Natural killer cell treated with Interleukin-12 subunit alpha and Interleukin-12 subunit beta and Interleukin-15 and Interleukin-18, amount 100 ng/mL, for 72 hours (primary cell): ENCODE data around the gene MLX. TPM values are rescaled to one million over a fixed set of nuclear protein-coding genes. Genes with fewer than 3 reads are reported as not detected.
"Not testable (repeated sequence)": the region's sequence is repeated elsewhere in the genome, so short reads cannot be mapped to it uniquely, and the experiment has no call there.

Experiments used
- ATAC-seq, 2 donors: fragments of 150-1000 bp; cut with Tn5 transposase in 1 of 2; sonication (Bioruptor Pico), chemical (Tn5 transposase) in 1 of 2; 2 replicates each; pipeline ENCODE4 v1.10.0; 2021
- DNase-seq: peaks from one replicate; pipeline ENCODE4 v3.0.0; 2022; ENCODE audit warnings: low spot score
- H3K27ac Mint-ChIP-seq, 2 donors: 1 replicate in 1 of 2; 2 replicates in 1 of 2; pipeline ENCODE4 v1.8.0; 2022; ENCODE audit warnings: mixed read lengths in 2 of 2, mild to moderate bottlenecking in 1 of 2, moderate library complexity in 1 of 2
- H3K27me3 Mint-ChIP-seq, 2 donors: 1 replicate in 1 of 2; 2 replicates in 1 of 2; pipeline ENCODE4 v1.8.0; 2022; ENCODE audit warnings: mixed read lengths in 2 of 2
- H3K36me3 Mint-ChIP-seq: one replicate; pipeline ENCODE4 v1.8.0; 2022; ENCODE audit warnings: mixed read lengths
- H3K4me1 Mint-ChIP-seq, 2 donors: 1 replicate in 1 of 2; 2 replicates in 1 of 2; pipeline ENCODE4 v1.8.0; 2022; ENCODE audit warnings: low read depth in 2 of 2, mixed read lengths in 2 of 2, mild to moderate bottlenecking in 1 of 2
- H3K4me3 Mint-ChIP-seq: one replicate; pipeline ENCODE4 v1.8.0; 2022; ENCODE audit warnings: mixed read lengths
- H3K9me3 Mint-ChIP-seq: 2 replicates; pipeline ENCODE4 v1.8.0; 2022; ENCODE audit warnings: mixed read lengths
- total RNA-seq, 2 donors: library from RNA; stranded (reverse); gene quantifications; one replicate each; pipeline ENCODE4 v1.2.3, GENCODE V29; 2022

The MLX gene
- total RNA-seq, 2 donors from 2014 or later = 66.8 to 68.4 TPM

DNA sequence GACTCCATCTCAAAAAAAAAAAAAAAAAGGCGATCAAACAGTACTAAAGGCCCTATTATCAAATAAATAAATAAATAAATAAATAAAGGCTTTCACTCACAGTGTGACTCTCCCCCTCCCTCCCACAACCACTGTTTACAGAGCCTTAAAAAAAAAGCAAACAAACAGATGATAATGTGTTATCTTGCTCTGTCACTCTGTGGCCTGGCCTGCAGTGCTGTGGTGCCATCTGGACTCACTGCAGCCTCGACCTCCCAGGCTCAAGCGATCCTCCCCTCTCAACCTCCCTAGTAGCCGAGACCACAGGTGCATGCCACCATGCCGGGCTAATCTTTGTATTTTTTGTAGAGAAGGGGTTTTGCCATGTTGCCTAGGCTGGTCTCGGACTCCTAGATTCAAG lies 39.0 kb upstream of the MLX start:
- Mint-ChIP-seq H3K27ac (no peak overlapping the region), H3K9me3 (no peaks in the 10 kb centered on the region), H3K4me3 (no peak overlapping the region), H3K27me3 (peaks cover 3 to 5% of the 10 kb centered on the region in 2 donors), H3K4me1 (peaks cover 37 to 49% of the 10 kb centered on the region in 2 donors), H3K36me3 (no peaks in the 10 kb centered on the region)
- DNase-seq (no peak), ATAC-seq (no peak)

GRCh38 chr17:42529061-42529460 lies 37.8 kb upstream of the MLX start:
- Mint-ChIP-seq H3K27ac (no peak overlapping the region), H3K27me3 (peaks cover 3 to 5% of the 10 kb centered on the region in 2 donors), H3K4me1 (peaks cover 40 to 46% of the 10 kb centered on the region in 2 donors), H3K4me3 (no peak overlapping the region), H3K9me3 (no peaks in the 10 kb centered on the region), H3K36me3 (no peaks in the 10 kb centered on the region)
- DNase-seq = no peak
- no peak for ATAC-seq

- peaks cover 37 to 44% of the 10 kb centered on the region in 2 donors for H3K4me1 Mint-ChIP-seq
- H3K9me3 Mint-ChIP-seq = no peaks in the 10 kb centered on the region
- DNase-seq = no peak
- peak overlapping the region in 1 of 2 donors; percentile 62 for H3K27ac Mint-ChIP-seq
- no peaks in the 10 kb centered on the region for H3K36me3 Mint-ChIP-seq
- peak overlapping the region; percentile 79 for H3K4me3 Mint-ChIP-seq
- no peak for ATAC-seq
- H3K27me3 Mint-ChIP-seq = no peaks in the 10 kb centered on the region
These were observed 35.9 kb upstream of the MLX start for GRCh38 chr17:42530952-42531454.

DNA sequence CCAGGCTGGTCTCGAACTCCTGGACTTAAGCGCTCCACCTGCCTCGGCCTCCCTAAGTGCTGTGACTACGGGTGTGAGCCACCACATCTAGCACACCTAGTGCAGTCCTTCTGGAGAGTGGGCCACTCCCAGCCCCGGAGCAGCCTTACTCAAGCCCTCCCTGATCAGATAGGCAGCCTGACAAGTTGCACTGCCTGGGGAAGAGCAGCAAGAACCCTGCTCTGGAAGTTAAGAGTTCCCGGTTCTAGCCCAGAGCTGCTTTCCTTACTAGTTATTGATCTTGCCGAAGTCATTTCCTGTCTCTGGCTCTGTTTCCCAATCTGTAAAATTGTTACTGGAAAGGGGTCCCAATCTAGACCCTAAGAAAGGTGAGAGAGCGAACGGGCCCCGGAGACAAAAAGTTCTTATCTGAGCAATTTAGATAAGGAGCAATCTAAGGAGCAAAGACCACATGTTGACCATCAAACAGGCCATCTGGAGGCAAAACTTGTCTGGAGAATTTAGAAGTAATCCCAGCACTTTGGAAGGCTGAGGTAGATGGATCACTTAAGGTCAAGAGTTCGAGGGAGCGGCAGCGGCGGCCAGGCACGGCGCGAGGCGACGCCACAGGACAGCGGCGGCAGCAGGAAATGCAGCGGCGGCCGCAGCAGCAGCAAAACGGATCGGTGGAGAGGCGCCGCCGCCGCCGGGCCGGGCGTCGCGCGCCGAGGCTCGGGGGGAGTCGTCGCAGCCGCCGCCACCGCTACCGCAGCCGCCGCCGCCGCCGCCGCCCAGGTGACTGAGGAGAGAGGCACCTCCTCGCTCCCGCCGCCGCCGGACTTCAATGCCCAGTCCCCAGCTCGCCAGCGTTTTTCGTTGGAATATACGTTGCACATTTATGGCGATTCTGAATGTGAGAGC lies 35.2 kb upstream of the MLX start:
- Mint-ChIP-seq H3K9me3 (no peaks in the 10 kb centered on the region), H3K27ac (peak overlapping the region; percentile 62 to 78), H3K4me3 (peak overlapping the region; percentile 79), H3K4me1 (peaks cover 37 to 48% of the 10 kb centered on the region in 2 donors), H3K27me3 (no peaks in the 10 kb centered on the region), H3K36me3 (no peaks in the 10 kb centered on the region)
- ATAC-seq = peak; percentile 32 to 43
- peak; percentile 76 for DNase-seq

GRCh38 chr17:42535155-42536047 lies 31.5 kb upstream of the MLX start:
- Mint-ChIP-seq H3K27ac (peak overlapping the region; percentile 68 to 83), H3K4me1 (peaks cover 34 to 39% of the 10 kb centered on the region in 2 donors), H3K4me3 (peak overlapping the region; percentile 88), H3K9me3 (no peaks in the 10 kb centered on the region), H3K27me3 (no peaks in the 10 kb centered on the region), H3K36me3 (no peaks in the 10 kb centered on the region)
- no peak for DNase-seq
- peak in 1 of 2 donors; percentile 0 for ATAC-seq

DNA sequence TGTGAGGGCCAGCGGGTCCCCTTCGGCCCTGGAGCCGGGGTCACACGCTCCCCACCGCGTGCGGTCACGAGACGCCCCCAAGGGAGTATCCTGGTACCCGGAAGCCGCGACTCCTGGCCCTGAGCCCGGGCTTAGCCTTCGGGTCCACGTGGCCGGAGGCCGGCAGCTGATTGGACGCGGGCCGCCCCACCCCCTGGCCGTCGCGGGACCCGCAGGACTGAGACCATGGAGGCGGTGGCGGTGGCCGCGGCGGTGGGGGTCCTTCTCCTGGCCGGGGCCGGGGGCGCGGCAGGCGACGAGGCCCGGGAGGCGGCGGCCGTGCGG lies 30.9 kb upstream of the MLX start, which contains the start of gene NAGLU:
Gene NAGLU (plus strand): TSS at position 194 of the 324 bp plus-strand sequence. CDS start 32 bp downstream, at position 226.
- H3K27ac Mint-ChIP-seq = peak within 1 kb of the TSS; percentile 68 to 83
- ATAC-seq = peak; percentile 96
- peaks cover 33 to 35% of the 10 kb centered on the region in 2 donors for H3K4me1 Mint-ChIP-seq

DNA sequence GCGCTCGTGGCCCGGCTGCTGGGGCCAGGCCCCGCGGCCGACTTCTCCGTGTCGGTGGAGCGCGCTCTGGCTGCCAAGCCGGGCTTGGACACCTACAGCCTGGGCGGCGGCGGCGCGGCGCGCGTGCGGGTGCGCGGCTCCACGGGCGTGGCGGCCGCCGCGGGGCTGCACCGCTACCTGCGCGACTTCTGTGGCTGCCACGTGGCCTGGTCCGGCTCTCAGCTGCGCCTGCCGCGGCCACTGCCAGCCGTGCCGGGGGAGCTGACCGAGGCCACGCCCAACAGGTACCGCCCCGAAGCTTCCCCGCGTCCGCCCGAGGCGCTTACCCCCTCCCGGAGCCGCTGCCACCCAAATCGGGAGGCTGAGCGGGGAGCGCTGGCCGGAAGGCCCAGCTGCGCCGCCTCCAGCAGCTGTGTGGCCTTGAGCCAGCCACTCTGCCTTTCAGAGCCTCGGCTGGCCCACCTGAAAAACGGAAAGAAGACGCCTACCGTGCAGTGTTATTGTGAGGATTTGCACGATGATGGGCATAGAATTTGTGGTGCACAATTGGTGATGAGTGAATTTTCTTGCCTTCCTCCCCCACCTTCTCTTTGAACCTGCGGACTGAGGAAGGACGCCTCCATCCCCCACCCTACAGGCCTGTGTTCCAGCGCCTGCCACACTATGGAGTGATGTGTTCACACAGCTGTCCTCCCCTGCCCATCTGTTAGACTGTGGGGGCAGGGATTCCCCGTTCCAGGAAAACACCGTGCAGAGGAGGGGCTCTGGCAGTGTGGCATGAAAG lies 30.3 kb upstream of the MLX start:
- Mint-ChIP-seq H3K27ac (peak overlapping the region; percentile 60 to 82), H3K9me3 (no peaks in the 10 kb centered on the region), H3K4me3 (peak overlapping the region; percentile 88), H3K36me3 (no peaks in the 10 kb centered on the region), H3K4me1 (peaks cover 31 to 35% of the 10 kb centered on the region in 2 donors), H3K27me3 (no peaks in the 10 kb centered on the region)
- ATAC-seq (peak; percentile 86 to 90), DNase-seq (peak; percentile 93)

More for the DNA sequence above, 30.9 kb upstream of the MLX start, which contains the start of gene NAGLU:
- no peaks in the 10 kb centered on the region for H3K9me3 Mint-ChIP-seq
- H3K36me3 Mint-ChIP-seq = no peaks in the 10 kb centered on the region
- H3K27me3 Mint-ChIP-seq = no peaks in the 10 kb centered on the region
- H3K4me3 Mint-ChIP-seq = peak within 1 kb of the TSS; percentile 88
- DNase-seq = peak; percentile 94

DNA sequence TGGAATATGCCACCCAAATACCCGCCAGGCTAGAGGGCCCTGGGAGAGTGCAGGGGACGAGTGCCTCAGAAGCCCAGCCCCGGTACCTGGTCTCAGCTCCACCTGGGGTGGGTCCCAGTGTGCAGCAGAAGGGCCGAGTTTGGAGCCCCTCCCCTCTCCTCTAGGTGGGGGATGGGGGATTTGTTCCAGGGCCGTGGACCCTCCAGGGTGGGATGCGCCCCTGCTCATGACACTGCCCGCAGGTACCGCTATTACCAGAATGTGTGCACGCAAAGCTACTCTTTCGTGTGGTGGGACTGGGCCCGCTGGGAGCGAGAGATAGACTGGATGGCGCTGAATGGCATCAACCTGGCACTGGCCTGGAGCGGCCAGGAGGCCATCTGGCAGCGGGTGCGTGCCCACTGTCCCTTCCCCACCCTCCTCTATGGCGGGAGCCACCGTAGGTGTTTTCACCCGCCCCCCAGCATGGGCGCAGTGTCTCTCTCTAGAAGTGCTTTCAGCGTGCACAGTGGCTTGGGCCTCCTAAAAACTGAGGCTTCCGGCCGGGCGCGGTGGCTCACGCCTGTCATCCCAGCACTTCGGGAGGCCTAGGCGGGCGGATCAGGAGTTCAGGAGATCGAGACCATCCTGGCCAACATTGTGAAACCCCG lies 29.6 kb upstream of the MLX start:
- H3K27me3 Mint-ChIP-seq = no peaks in the 10 kb centered on the region
- H3K9me3 Mint-ChIP-seq = no peaks in the 10 kb centered on the region
- DNase-seq (no peak), ATAC-seq (no peak)
- peak overlapping the region; percentile 60 to 82 for H3K27ac Mint-ChIP-seq
- no peaks in the 10 kb centered on the region for H3K36me3 Mint-ChIP-seq
- H3K4me3 Mint-ChIP-seq = peak overlapping the region; percentile 85
- H3K4me1 Mint-ChIP-seq = peaks cover 28 to 31% of the 10 kb centered on the region in 2 donors

- H3K36me3 Mint-ChIP-seq = no peaks in the 10 kb centered on the region
- no peaks in the 10 kb centered on the region for H3K27me3 Mint-ChIP-seq
- peak overlapping the region in 1 of 2 donors; percentile 82 for H3K27ac Mint-ChIP-seq
- ATAC-seq = no peak
- H3K4me3 Mint-ChIP-seq = peak overlapping the region; percentile 65
- no peaks in the 10 kb centered on the region for H3K9me3 Mint-ChIP-seq
- DNase-seq = no peak
- peaks cover 28 to 31% of the 10 kb centered on the region in 2 donors for H3K4me1 Mint-ChIP-seq
These were observed 29.0 kb upstream of the MLX start for GRCh38 chr17:42537826-42538451.

- H3K4me1 Mint-ChIP-seq = peaks cover 26 to 29% of the 10 kb centered on the region in 2 donors
- no peak for DNase-seq
- no peak for ATAC-seq
- H3K27ac Mint-ChIP-seq = peak overlapping the region in 1 of 2 donors; percentile 82
- H3K4me3 Mint-ChIP-seq = no peak overlapping the region
- no peaks in the 10 kb centered on the region for H3K27me3 Mint-ChIP-seq
- no peaks in the 10 kb centered on the region for H3K36me3 Mint-ChIP-seq
- H3K9me3 Mint-ChIP-seq = no peaks in the 10 kb centered on the region
These were observed 28.4 kb upstream of the MLX start for GRCh38 chr17:42538482-42538881.

- peak overlapping the region; percentile 27 to 48 for H3K27ac Mint-ChIP-seq
- not testable (repeated sequence) for H3K27me3 Mint-ChIP-seq, H3K36me3 Mint-ChIP-seq, ATAC-seq, H3K4me3 Mint-ChIP-seq, H3K9me3 Mint-ChIP-seq, DNase-seq
- peaks cover 23 to 24% of the 10 kb centered on the region in 2 donors for H3K4me1 Mint-ChIP-seq
These were observed 26.3 kb upstream of the MLX start for GRCh38 chr17:42540558-42540957.
